ENCODE results near the gene GJA8.
"Not testable (repeated sequence)": the region's sequence is repeated elsewhere in the genome, so short reads cannot be mapped to it uniquely, and the experiment has no call there.

The GJA8 gene

GRCh38 chr1:147928236-147929132, 25.9 kb downstream of the GJA8 start, which contains the start of gene GPR89B:
TSS of gene GPR89B (plus strand) at chr1:147928420. CDS start at chr1:147928537, 117 bp downstream.
- peak; percentile 71 for DNase-seq

GRCh38 chr1:147931137-147931536, 28.5 kb downstream of the GJA8 start:
- not testable (repeated sequence) for DNase-seq

- DNase-seq, result not testable (repeated sequence)
Measured at GRCh38 chr1:147935296-147935695, 32.7 kb downstream of the GJA8 start.

GRCh38 chr1:147940456-147940855, 37.9 kb downstream of the GJA8 start:
- DNase-seq, result not testable (repeated sequence)

GRCh38 chr1:147942563-147942962, 40.0 kb downstream of the GJA8 start:
- not testable (repeated sequence) for DNase-seq

- DNase-seq, result not testable (repeated sequence)
Measured at GRCh38 chr1:147949517-147949916, 46.9 kb downstream of the GJA8 start.

Measured in NCI-H446 treated with DMSO at 0.1 percent for 48 hours (cell line).